PFSK-1 (cell line): ENCODE results near the gene TGOLN2.

Source experiments
- POLR2AphosphoS5 ChIP-seq: IDR thresholded peaks from 2 replicates; pipeline ENCODE4 v1.6.1; 2012; ENCODE audit warnings: low read depth, mild to moderate bottlenecking, control low read depth, low read length, moderate library complexity
- REST ChIP-seq, 2 experiments: IDR thresholded peaks; 2 replicates each; pipeline versions ENCODE4 v1.6.1 to v1.8.0; 2011 to 2012; ENCODE audit warnings: low read depth in 2 of 2, low read length in 2 of 2, control low read depth in 1 of 2, inconsistent platforms in 1 of 2, mild to moderate bottlenecking in 1 of 2, moderate library complexity in 1 of 2; ENCODE audit not compliant: insufficient read depth in 1 of 2
- SIN3A ChIP-seq: IDR thresholded peaks from 2 replicates; pipeline ENCODE4 v1.6.1; 2012; ENCODE audit warnings: mild to moderate bottlenecking, low read length, moderate library complexity, borderline replicate concordance; ENCODE audit not compliant: insufficient read depth
- TAF1 ChIP-seq: IDR thresholded peaks from 2 replicates; pipeline ENCODE4 v1.6.1; 2012; ENCODE audit warnings: low read length, control low read depth, borderline replicate concordance; ENCODE audit not compliant: insufficient read depth

- TF ChIP-seq POLR2AphosphoS5, result no peak
- no peak for TF ChIP-seq REST (IDR thresholded peaks at IDR 0.05; ENCODE audit: insufficient read depth in 1 of 2, low read depth in 2 of 2, low read length in 2 of 2)
- no peak for TF ChIP-seq SIN3A
- TF ChIP-seq TAF1, result no peak
Observed at GRCh38 chr2:85327160-85327821, 498 bp downstream of the TGOLN2 start.
